ENCODE data around the gene SLC25A26. TPM values are rescaled to one million over a fixed set of nuclear protein-coding genes. Genes with fewer than 3 reads are reported as not detected.
A peak's percentile ranks its signal among the peaks of the same experiment; 100 is the strongest.

Gene SLC25A26
- total RNA-seq, 6 experiments from 2014 or later = 12.8 to 16.3 (median 13.6) TPM

DNA sequence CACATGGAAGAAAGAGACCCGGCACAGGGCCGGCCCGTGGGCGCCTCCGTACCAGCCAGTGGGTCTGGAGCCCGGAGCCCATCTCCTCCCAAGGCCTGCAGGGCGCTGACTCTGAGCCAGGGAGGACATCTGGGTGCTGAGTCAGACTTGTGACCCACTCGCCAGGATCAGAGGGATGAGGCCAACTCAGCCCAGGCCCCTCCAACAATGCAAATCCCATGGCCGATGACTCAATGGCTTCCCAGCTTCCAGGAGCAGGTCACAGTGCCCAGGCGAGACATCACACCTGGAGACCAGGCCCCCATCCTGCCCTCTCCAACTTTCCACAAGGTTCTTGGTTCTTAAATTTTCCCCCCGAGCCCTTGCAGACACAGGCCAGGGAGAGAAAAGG is 184.9 kb downstream of the SLC25A26 start:
- H3K4me1 Mint-ChIP-seq (ENCODE audit: low read depth) = peaks cover 28% of the 10 kb centered on the region
- H3K27me3 Mint-ChIP-seq (ENCODE audit: insufficient read depth) = no peaks in the 10 kb centered on the region; the same call in none of the 2 replicates
- H3K9me3 Mint-ChIP-seq = no peaks in the 10 kb centered on the region
- TF ChIP-seq CTCF (IDR thresholded peaks at IDR 0.05) = no peak
- H3K4me3 Mint-ChIP-seq = no peak overlapping the region
- H3K36me3 Mint-ChIP-seq (ENCODE audit: low read depth) = no peaks in the 10 kb centered on the region
- peak overlapping the region; percentile 7; the same call in 1 of the 2 replicates for H3K27ac Mint-ChIP-seq
- peak; percentile 72 for DNase-seq

- Mint-ChIP-seq H3K27me3 (ENCODE audit: insufficient read depth) (no peaks in the 10 kb centered on the region; the same call in none of the 2 replicates), H3K27ac (no peak overlapping the region; the same call in 1 of the 2 replicates), H3K36me3 (ENCODE audit: low read depth) (no peaks in the 10 kb centered on the region), H3K4me1 (ENCODE audit: low read depth) (peaks cover 28% of the 10 kb centered on the region), H3K9me3 (no peaks in the 10 kb centered on the region), H3K4me3 (no peak overlapping the region)
- no peak for TF ChIP-seq CTCF (IDR thresholded peaks at IDR 0.05)
- no peak for DNase-seq
These were observed 185.4 kb downstream of the SLC25A26 start for GRCh38 chr3:66406163-66406562.

DNA sequence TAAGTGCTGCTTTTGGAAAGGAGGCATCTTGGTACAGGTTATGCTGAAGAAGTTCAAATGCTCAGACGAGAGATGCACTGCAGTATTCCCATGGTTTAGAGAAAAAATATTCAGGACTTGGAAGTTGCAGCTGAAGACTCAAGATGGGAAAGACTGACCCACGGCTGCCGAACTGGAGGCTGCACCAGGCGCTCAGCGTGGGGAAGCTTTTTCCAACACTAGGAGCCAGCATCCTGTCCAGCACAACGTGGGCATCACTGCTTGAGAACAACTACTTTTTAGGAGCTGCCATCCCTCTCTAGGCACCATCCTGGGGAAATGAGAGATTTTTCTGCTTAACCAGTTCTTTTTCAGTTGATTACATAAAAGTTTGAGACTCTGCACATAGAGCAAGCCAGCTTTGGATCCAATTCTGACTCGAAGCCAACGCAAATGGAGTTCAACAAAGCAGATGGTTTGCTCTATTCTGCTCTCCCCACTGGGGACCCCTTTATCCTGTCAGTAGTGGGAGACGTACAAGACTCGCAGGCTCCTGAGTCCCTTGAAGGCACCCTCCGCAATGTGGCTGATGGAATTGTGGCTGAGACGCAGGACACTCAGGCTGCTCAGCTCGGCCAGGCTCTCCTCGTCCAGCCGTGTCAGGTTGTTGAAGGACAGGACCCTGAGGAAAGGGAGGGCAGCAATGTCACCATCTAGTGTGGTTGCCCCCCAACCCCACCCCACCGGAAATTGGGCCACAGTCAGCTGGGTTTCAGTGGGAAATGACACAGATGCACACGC is 186.2 kb downstream of the SLC25A26 start:
- Mint-ChIP-seq H3K27me3 (ENCODE audit: insufficient read depth) (no peaks in the 10 kb centered on the region; the same call in none of the 2 replicates), H3K36me3 (ENCODE audit: low read depth) (no peaks in the 10 kb centered on the region), H3K4me3 (no peak overlapping the region), H3K4me1 (ENCODE audit: low read depth) (peaks cover 37% of the 10 kb centered on the region), H3K9me3 (no peaks in the 10 kb centered on the region), H3K27ac (no peak overlapping the region)
- DNase-seq = no peak
- no peak for TF ChIP-seq CTCF (IDR thresholded peaks at IDR 0.05)

GRCh38 chr3:66407611-66408218 is 186.9 kb downstream of the SLC25A26 start:
- peaks cover 44% of the 10 kb centered on the region for H3K4me1 Mint-ChIP-seq (ENCODE audit: low read depth)
- no peaks in the 10 kb centered on the region for H3K36me3 Mint-ChIP-seq (ENCODE audit: low read depth)
- H3K27ac Mint-ChIP-seq = no peak overlapping the region
- peak; percentile 15 for DNase-seq
- H3K4me3 Mint-ChIP-seq = no peak overlapping the region
- TF ChIP-seq CTCF (IDR thresholded peaks at IDR 0.05) = peak; percentile 96
- H3K27me3 Mint-ChIP-seq (ENCODE audit: insufficient read depth) = no peaks in the 10 kb centered on the region; the same call in none of the 2 replicates
- no peaks in the 10 kb centered on the region for H3K9me3 Mint-ChIP-seq

DNA sequence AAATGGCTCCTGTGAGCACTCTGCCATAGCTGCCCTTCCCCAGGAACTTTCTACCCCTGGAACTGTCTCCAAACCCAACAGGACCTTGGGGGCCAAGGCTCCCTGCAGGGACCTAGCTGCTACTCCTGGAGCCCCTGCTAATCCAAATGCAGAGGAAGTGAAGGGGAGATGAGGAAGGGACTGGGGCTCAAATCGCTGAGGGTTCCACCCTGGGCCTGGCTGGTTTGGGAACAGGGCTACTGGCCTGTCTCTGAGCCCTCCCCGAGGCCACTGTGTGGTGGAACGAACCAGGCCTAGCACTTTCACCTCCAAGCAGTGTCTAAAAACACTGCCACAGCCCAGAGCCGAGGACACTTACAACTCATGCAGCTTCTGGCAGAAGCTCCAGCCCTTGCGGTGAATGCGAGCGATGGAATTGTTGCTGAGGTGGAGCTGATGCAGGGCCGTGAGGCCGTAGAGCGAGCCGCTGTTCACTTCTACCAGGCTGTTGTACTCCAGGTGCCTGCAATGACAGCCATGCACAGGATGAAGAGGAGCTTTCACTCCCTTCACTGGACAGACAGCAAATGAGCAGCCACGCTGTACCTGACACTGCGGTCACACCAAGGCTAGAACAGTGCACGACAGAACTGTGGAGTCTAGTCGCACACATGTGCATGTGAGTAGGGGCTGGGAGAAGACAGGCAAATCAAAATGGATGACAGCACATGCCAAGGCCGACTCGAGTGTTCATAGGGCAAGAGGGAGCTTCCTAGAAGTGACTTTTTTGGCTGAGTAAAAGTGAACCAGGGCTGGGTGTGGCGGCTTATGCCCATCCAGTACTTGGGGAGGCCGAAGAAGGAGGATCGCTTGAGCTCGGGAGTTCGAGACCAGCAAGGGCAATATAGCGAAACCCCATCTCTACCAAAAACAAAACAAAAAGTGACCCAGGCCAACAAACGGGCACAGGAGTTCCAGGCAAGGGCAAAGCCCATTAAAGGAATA is 189.3 kb downstream of the SLC25A26 start:
- Mint-ChIP-seq H3K36me3 (ENCODE audit: low read depth) (no peaks in the 10 kb centered on the region), H3K27ac (no peak overlapping the region), H3K4me3 (no peak overlapping the region), H3K27me3 (ENCODE audit: insufficient read depth) (no peaks in the 10 kb centered on the region; the same call in 1 of the 2 replicates), H3K9me3 (no peaks in the 10 kb centered on the region), H3K4me1 (ENCODE audit: low read depth) (peaks cover 58% of the 10 kb centered on the region)
- no peak for TF ChIP-seq CTCF (IDR thresholded peaks at IDR 0.05)
- DNase-seq = no peak
